ENCODE results near the gene KTI12.
A peak's percentile ranks its signal among the peaks of the same experiment; 100 is the strongest.

KTI12 gene

DNA sequence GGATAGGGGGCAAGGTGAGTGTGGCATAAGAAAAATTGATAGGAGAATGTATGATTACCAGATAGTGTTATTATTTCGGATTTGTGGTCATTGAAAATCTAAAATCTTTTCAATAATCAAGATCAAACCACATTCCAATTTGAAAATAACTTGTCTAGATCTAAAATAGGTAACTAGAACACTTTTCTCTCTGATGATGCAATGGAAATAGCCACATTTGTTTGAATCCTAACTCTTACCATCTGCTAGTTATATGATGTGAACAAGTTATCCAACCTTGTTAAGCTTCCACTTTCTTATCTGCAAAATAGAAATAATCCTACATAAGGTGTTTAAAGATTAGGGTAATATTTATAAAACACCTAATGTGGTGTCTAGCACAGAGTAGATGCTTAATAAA lies 26.3 kb upstream of the KTI12 start:
- H3K4me3 ChIP-seq (ENCODE audit: low read depth, low read length), result no peak overlapping the region
- TF ChIP-seq, protein P1, sequence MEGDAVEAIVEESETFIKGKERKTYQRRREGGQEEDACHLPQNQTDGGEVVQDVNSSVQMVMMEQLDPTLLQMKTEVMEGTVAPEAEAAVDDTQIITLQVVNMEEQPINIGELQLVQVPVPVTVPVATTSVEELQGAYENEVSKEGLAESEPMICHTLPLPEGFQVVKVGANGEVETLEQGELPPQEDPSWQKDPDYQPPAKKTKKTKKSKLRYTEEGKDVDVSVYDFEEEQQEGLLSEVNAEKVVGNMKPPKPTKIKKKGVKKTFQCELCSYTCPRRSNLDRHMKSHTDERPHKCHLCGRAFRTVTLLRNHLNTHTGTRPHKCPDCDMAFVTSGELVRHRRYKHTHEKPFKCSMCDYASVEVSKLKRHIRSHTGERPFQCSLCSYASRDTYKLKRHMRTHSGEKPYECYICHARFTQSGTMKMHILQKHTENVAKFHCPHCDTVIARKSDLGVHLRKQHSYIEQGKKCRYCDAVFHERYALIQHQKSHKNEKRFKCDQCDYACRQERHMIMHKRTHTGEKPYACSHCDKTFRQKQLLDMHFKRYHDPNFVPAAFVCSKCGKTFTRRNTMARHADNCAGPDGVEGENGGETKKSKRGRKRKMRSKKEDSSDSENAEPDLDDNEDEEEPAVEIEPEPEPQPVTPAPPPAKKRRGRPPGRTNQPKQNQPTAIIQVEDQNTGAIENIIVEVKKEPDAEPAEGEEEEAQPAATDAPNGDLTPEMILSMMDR (IDR thresholded peaks at IDR 0.05; ENCODE audit: low read depth, low read length, missing control alignments), result no peak
- in situ Hi-C loops (cut with HindIII; ENCODE audit: low sequenced_read_pairs), result no loop called here
- DNase-seq (ENCODE audit: low read depth), result no peak

DNA sequence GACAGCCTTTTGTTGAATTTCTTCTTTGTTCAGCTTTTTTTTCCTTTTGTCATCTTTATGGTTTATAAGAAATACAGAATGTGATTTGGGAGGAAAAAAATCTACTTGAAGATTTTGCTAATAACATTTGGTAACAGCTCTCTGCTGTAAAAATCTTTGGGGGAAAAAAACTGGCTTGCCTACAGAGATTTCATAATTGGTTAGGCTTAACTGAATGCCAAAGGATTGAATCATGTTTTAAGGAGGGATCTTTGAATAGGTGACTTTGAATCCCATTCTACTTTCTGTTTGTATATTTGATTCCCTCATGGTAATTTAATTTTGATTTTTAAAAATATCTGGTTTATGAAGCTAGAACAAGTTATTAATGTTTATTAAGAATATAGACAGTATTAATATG lies 25.7 kb upstream of the KTI12 start:
- TF ChIP-seq, protein P1 (IDR thresholded peaks at IDR 0.05; ENCODE audit: low read depth, low read length, missing control alignments), result no peak
- DNase-seq (ENCODE audit: low read depth), result peak; percentile 28

DNA sequence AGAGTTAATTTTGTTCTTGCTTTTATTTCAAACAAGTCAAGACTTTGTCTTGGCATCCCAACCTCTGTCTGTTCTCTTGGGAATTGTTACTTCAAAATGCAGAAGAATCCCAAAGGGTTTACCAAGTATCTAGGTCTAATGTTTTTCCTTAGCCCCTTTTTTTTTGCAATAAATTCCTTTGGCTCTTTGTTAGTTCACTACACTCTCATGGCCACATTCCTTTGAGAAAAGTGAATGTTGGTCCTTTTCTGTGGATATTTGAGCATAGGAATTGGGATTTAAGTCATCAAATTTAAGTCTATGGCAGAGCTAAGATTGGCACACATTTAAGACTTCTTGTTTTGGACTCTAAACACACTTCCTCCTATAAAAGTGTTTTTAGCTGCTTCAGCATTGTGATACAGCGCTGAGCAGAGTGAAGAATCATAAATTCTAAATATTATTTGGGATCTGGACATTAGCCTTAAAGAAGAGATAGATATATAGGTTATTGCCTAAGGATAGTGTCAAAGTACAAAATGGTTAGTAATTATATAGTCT lies 24.3 kb upstream of the KTI12 start:
- no peak overlapping the region for H3K4me3 ChIP-seq (ENCODE audit: low read depth, low read length)
- DNase-seq (ENCODE audit: low read depth), result no peak
- in situ Hi-C loops (cut with HindIII; ENCODE audit: low sequenced_read_pairs), result no loop called here

More for the DNA sequence above, 25.7 kb upstream of the KTI12 start:
- H3K4me3 ChIP-seq (ENCODE audit: low read depth, low read length), result no peak overlapping the region
- in situ Hi-C loops (cut with HindIII; ENCODE audit: low sequenced_read_pairs), result no loop called here

DNA sequence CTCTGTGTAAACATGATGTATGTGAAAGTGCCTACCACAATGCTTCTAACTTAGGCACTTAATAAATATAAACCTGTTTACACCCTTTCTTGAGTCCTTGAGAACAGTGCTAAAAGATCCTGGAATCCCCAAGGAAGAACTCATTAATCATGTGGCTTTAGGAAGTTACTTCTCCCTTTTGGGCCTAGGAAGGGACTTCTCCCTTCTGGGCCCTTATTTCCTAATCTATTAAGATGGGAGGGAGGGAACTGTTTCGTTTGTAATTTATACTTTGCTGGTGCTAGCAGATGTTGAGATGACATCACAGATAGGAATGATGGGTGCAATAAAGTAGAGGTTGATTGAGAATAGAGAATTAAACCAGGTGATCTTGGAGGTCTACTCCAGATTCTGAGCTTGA lies 23.6 kb upstream of the KTI12 start:
- in situ Hi-C loops (cut with HindIII; ENCODE audit: low sequenced_read_pairs), result no loop called here
- no peak for DNase-seq (ENCODE audit: low read depth)
- TF ChIP-seq, protein P1 (IDR thresholded peaks at IDR 0.05; ENCODE audit: low read depth, low read length, missing control alignments), result no peak
- H3K4me3 ChIP-seq (ENCODE audit: low read depth, low read length), result peak overlapping the region; percentile 66

More for the DNA sequence above, 24.3 kb upstream of the KTI12 start:
- TF ChIP-seq, protein P1 (IDR thresholded peaks at IDR 0.05; ENCODE audit: low read depth, low read length, missing control alignments), result no peak

DNA sequence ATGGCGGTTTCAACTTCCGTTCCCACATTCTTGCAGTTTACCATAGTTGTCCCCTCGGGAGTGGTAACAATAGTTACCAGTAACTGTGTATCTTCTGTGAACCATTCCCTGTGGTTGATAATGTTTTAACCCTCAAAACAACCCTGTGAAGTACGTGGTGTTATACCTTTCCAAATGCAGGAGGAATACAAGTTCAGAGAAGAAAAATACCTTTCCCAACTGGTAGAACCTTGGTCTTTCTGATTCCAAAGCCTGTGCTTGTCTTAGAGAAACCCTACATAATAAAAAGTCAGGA lies 23.3 kb upstream of the KTI12 start:
- peak; percentile 19 for DNase-seq (ENCODE audit: low read depth)
- peak overlapping the region; percentile 66 for H3K4me3 ChIP-seq (ENCODE audit: low read depth, low read length)
- TF ChIP-seq, protein P1 (IDR thresholded peaks at IDR 0.05; ENCODE audit: low read depth, low read length, missing control alignments), result no peak
- in situ Hi-C loops (cut with HindIII; ENCODE audit: low sequenced_read_pairs), result no loop called here

DNA sequence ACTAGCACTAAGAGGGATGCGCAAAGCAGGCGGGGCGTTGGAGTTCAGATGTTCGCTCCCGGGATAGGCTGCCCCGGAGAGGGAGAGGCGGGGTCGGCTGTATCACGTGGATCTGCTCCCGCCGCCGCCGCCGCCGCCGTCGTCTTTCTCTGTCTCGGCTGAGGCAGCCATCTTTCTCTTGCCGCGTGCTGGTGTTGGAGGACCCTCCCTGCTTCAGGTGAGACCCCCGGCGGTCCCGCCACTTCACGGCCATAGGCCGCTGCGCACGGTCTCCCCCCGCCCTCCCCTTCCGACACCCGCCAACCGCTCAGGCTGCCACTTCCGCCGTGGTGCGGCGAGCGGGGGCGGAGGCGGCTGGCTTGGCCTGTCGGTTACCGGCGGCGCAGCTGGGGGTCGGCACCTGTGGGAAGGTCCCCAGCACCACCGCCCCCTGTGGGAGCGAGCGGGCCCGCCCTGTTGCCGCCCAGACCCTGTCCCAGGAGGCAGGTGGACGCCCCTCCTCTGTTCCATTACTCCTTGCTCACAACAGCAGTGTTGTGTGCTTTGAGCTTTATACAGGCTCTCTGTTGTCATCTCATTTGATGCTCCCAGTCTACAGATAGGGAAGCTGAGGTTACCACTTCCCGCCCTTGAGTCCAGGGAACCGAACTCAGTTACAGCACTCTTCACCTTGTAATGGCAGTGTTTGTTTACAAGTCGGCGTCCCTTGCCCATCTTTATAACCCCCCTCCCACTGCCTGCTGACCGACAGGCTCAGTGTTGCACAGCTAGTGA lies 22.7 kb upstream of the KTI12 start, which contains the start of gene BTF3L4:
Gene BTF3L4 (plus strand): TSS at position 133 of the 774 bp plus-strand sequence. CDS start 3,553 bp downstream, outside the sequence.
- H3K4me3 ChIP-seq (ENCODE audit: low read depth, low read length), result peak within 1 kb of the TSS; percentile 66
- in situ Hi-C loops (cut with HindIII; ENCODE audit: low sequenced_read_pairs), result no loop called here
- peak; percentile 81 for DNase-seq (ENCODE audit: low read depth)
- TF ChIP-seq, protein P1 (IDR thresholded peaks at IDR 0.05; ENCODE audit: low read depth, low read length, missing control alignments), result no peak
